Endothelial cell of umbilical vein (primary cell): ENCODE results near the gene MAP3K4. TPM values are rescaled to one million over a fixed set of nuclear protein-coding genes. Genes with fewer than 3 reads are reported as not detected.

Experiments used
- BruUV-seq: library from RNA; stranded (reverse); fragments of 400-500 nt; replicated peaks from 2 replicates; lab custom pipeline; 2021; lab: Mats Ljungman, UMichigan
- CTCF ChIA-PET: fragments of 300-600, 350-600 bp; sonication (Branson Sonifier 250); formaldehyde crosslinking; loops from one replicate; lab custom pipeline; 2021; ENCODE audit warnings: antibody characterized with exemption, inconsistent platforms; lab: Charles Lee
- POLR2A ChIA-PET: fragments of 300-600, 350-600 bp; sonication (Branson Sonifier 250); formaldehyde crosslinking; loops from one replicate; lab custom pipeline; 2021; ENCODE audit warnings: antibody characterized with exemption, inconsistent platforms; lab: Charles Lee
- DNase-seq: peaks from one replicate; pipeline ENCODE4 v3.0.0-alpha.2; 2011; ENCODE audit warnings: low read depth, low spot score
- FAIRE-seq: peaks from 2 replicates; lab custom pipeline; 2011; peaks lifted over from hg19 to GRCh38; lab: Jason Lieb, UNC
- H2AFZ ChIP-seq: 2 replicates; pipeline ENCODE4 v1.6.0; 2012; ENCODE audit warnings: low read depth, low read length, control low read depth, inconsistent platforms
- H3K27ac ChIP-seq: 2 replicates; pipeline ENCODE4 v1.5.1; 2011; ENCODE audit warnings: low read depth, mild to moderate bottlenecking, control low read depth, low read length, moderate library complexity; ENCODE audit not compliant: insufficient read depth
- H3K27me3 ChIP-seq, 2 experiments: 2 replicates each; pipeline versions ENCODE4 v1.6.0 to v1.6.1; 2011; ENCODE audit warnings: low read length in 2 of 2, mixed read lengths in 1 of 2; ENCODE audit not compliant: control insufficient read depth in 2 of 2, insufficient read depth in 2 of 2
- H3K36me3 ChIP-seq, 2 experiments: 2 replicates in 1 of 2; 3 replicates in 1 of 2; pipeline ENCODE4 v1.5.1; 2011; ENCODE audit warnings: low read length in 2 of 2, mild to moderate bottlenecking in 1 of 2, moderate library complexity in 1 of 2; ENCODE audit not compliant: control insufficient read depth in 2 of 2, insufficient read depth in 2 of 2; ENCODE audit errors: extremely low read depth in 1 of 2
- H3K4me1 ChIP-seq: 3 replicates; pipeline ENCODE4 v1.5.1; 2011; ENCODE audit warnings: mild to moderate bottlenecking, low read length; ENCODE audit not compliant: control insufficient read depth, insufficient read depth; ENCODE audit errors: extremely low read depth
- H3K4me2 ChIP-seq: 2 replicates; pipeline ENCODE4 v1.6.1; 2011; ENCODE audit warnings: low read length, control low read depth, mixed read lengths; ENCODE audit not compliant: insufficient read depth
- H3K4me3 ChIP-seq, 3 experiments: fragments of 200-600 bp in 1 of 3; sonication (generic), shearing (Covaris generic) in 1 of 3; replicated peaks in 1 of 3; 2 replicates each; pipeline ENCODE4 v1.5.1; 2011 to 2016; ENCODE audit warnings: control low read depth in 3 of 3, low read length in 3 of 3, mild to moderate bottlenecking in 2 of 3, inconsistent platforms in 1 of 3, low read depth in 1 of 3, moderate library complexity in 1 of 3; ENCODE audit not compliant: insufficient read depth in 1 of 3
- H3K79me2 ChIP-seq: 2 replicates; pipeline ENCODE4 v1.6.0; 2012; ENCODE audit warnings: low read length, inconsistent platforms; ENCODE audit not compliant: control insufficient read depth, insufficient read depth
- H3K9ac ChIP-seq: replicated peaks from 2 replicates; pipeline ENCODE3; 2011; ENCODE audit warnings: low read length, control low read depth; ENCODE audit not compliant: insufficient read depth; ENCODE audit errors: extremely low read depth
- H3K9me1 ChIP-seq: replicated peaks from 3 replicates; pipeline ENCODE4 v1.6.0; 2011; ENCODE audit warnings: mild to moderate bottlenecking, low read length; ENCODE audit not compliant: control insufficient read depth, insufficient read depth; ENCODE audit errors: extremely low read depth
- H3K9me3 ChIP-seq: replicated peaks from 2 replicates; pipeline ENCODE4 v1.5.1; 2012; ENCODE audit warnings: low read length, inconsistent platforms; ENCODE audit not compliant: control insufficient read depth, insufficient read depth
- H4K20me1 ChIP-seq: replicated peaks from 2 replicates; pipeline ENCODE3; 2011; ENCODE audit warnings: mild to moderate bottlenecking, low read length; ENCODE audit not compliant: control insufficient read depth, insufficient read depth; ENCODE audit errors: extremely low read depth
- EZH2 ChIP-seq: IDR thresholded peaks from 2 replicates; pipeline ENCODE4 v1.6.1; 2012; ENCODE audit warnings: borderline replicate concordance, low read depth, mild to moderate bottlenecking, moderate library complexity, low read length, inconsistent platforms; ENCODE audit not compliant: severe bottlenecking
- FOS ChIP-seq: IDR thresholded peaks from 2 replicates; pipeline ENCODE4 v1.6.1; 2011; ENCODE audit warnings: mild to moderate bottlenecking, low read length, moderate library complexity, borderline replicate concordance; ENCODE audit not compliant: insufficient read depth
- GATA2 ChIP-seq: IDR thresholded peaks from 2 replicates; pipeline ENCODE4 v1.7.0; 2011; ENCODE audit warnings: low read depth, mild to moderate bottlenecking, moderate library complexity, mixed read lengths, low read length; ENCODE audit not compliant: insufficient read length, insufficient read depth
- JUN ChIP-seq: IDR thresholded peaks from 2 replicates; pipeline ENCODE4 v1.6.1; 2011; ENCODE audit warnings: borderline replicate concordance, low read depth; ENCODE audit not compliant: insufficient read length, insufficient read depth
- MYC ChIP-seq: IDR thresholded peaks from one replicate; pipeline ENCODE4 v1.6.1; 2011; ENCODE audit warnings: mild to moderate bottlenecking, low read depth, low read length
- POLR2A ChIP-seq: IDR thresholded peaks from 2 replicates; pipeline ENCODE4 v1.6.1; 2012; ENCODE audit warnings: low read depth, mild to moderate bottlenecking, control low read depth, low read length
- POLR2AphosphoS5 ChIP-seq: IDR thresholded peaks from 2 replicates; pipeline ENCODE4 v1.6.1; 2012; ENCODE audit warnings: low read depth, mild to moderate bottlenecking, control low read depth, low read length, moderate library complexity; ENCODE audit not compliant: insufficient read depth
- dilution Hi-C: fragments of 300-500 bp; cut with MboI; formaldehyde crosslinking; loops from one replicate; pipeline ENCODE4 v1.15.0; 2019; ENCODE audit warnings: low sequenced_read_pairs; ENCODE audit not compliant: extremely low pct_ligation_motif_present
- intact Hi-C: fragments of 100-400 bp; cut with micrococcal nuclease; formaldehyde crosslinking; loops from one replicate; pipeline ENCODE4 v1.10.0; 2022
- polyA plus RNA-seq, 4 experiments: library from polyadenylated mRNA; depleted of rRNA in 3 of 4; stranded (reverse) in 3 of 4; unstranded in 1 of 4; fragments of >200 nt; gene quantifications; 2 replicates each; pipeline versions ENCODE4 v1.2.1 to v1.2.3, GENCODE V29; 2011 to 2012; ENCODE audit warnings: missing spikeins in 1 of 4
- total RNA-seq: library from RNA; stranded (reverse); gene quantifications from 2 replicates; pipeline ENCODE4 v1.2.3, GENCODE V29; 2021
- TF ChIP-seq, protein P1 (sequence below), 2 donors: IDR thresholded peaks; 1 replicate in 1 of 2; 2 replicates in 1 of 2; pipeline ENCODE4 v1.5.1; 2011; ENCODE audit warnings: low read length in 2 of 2, mild to moderate bottlenecking in 2 of 2, moderate library complexity in 2 of 2, control low read depth in 1 of 2, inconsistent platforms in 1 of 2, low read depth in 1 of 2; ENCODE audit not compliant: insufficient read depth in 1 of 2; ENCODE audit errors: extremely low read depth in 1 of 2
- TF ChIP-seq, protein P2 (sequence below): IDR thresholded peaks from 2 replicates; pipeline ENCODE4 v1.6.1; 2011; ENCODE audit not compliant: insufficient read depth, insufficient read length

Gene MAP3K4
- total and polyA plus RNA-seq, 2 donors (not counting 3 experiments of a cell fraction or from before 2014, with no cell fraction given): 10.8 to 42.3 TPM

GRCh38 chr6:161107779-161108730 lies 116.5 kb downstream of the MAP3K4 start:
- POLR2A ChIA-PET: no interaction called here
- H3K36me3 ChIP-seq: peaks cover 19 to 21% of the 10 kb centered on the region in 2 experiments
- intact Hi-C loops (no loop called here), dilution Hi-C loops (no loop called here)
- no peak overlapping the region for H2AFZ ChIP-seq
- CTCF ChIA-PET: interaction anchor here (1.4 kb wide), 2 partner anchors 11 to 263 kb away, joined by 3 to 5 read pairs; no protein-coding TSS in a partner anchor
- no peaks in the 10 kb centered on the region for H3K9me3 ChIP-seq
- no peak for DNase-seq
- no peaks in the 10 kb centered on the region for H3K9me1 ChIP-seq
- BruUV-seq: no TSS peak
- no peak overlapping the region for H3K4me3 ChIP-seq
- no peak overlapping the region for H3K9ac ChIP-seq
- FAIRE-seq: no peak
- H3K27ac ChIP-seq: no peak overlapping the region
- H3K27me3 ChIP-seq: no peaks in the 10 kb centered on the region
- H3K79me2 ChIP-seq: no peaks in the 10 kb centered on the region
- TF ChIP-seq, protein P1, sequence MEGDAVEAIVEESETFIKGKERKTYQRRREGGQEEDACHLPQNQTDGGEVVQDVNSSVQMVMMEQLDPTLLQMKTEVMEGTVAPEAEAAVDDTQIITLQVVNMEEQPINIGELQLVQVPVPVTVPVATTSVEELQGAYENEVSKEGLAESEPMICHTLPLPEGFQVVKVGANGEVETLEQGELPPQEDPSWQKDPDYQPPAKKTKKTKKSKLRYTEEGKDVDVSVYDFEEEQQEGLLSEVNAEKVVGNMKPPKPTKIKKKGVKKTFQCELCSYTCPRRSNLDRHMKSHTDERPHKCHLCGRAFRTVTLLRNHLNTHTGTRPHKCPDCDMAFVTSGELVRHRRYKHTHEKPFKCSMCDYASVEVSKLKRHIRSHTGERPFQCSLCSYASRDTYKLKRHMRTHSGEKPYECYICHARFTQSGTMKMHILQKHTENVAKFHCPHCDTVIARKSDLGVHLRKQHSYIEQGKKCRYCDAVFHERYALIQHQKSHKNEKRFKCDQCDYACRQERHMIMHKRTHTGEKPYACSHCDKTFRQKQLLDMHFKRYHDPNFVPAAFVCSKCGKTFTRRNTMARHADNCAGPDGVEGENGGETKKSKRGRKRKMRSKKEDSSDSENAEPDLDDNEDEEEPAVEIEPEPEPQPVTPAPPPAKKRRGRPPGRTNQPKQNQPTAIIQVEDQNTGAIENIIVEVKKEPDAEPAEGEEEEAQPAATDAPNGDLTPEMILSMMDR (IDR thresholded peaks at IDR 0.05; ENCODE audit: extremely low read depth in 1 of 2, insufficient read depth in 1 of 2, low read depth in 1 of 2, low read length in 2 of 2): no peak
- TF ChIP-seq FOS (no peak), POLR2AphosphoS5 (no peak), MYC (no peak), JUN (no peak), GATA2 (no peak), POLR2A (no peak), EZH2 (no peak)
- TF ChIP-seq, protein P2, sequence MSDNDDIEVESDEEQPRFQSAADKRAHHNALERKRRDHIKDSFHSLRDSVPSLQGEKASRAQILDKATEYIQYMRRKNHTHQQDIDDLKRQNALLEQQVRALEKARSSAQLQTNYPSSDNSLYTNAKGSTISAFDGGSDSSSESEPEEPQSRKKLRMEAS: no peak
- no peaks in the 10 kb centered on the region for H3K4me1 ChIP-seq
- H3K4me2 ChIP-seq: no peak overlapping the region
- H4K20me1 ChIP-seq: no peaks in the 10 kb centered on the region
